Esophagus squamous epithelium (tissue), 4 donors: ENCODE results near the gene MROH8.

Experiments used
- POLR2A ChIP-seq, 4 donors: fragments of 450-650 bp; IDR thresholded peaks; one replicate each; pipeline ENCODE4 v1.6.1; 2017; ENCODE audit warnings: antibody characterized with exemption in 4 of 4, mild to moderate bottlenecking in 4 of 4, moderate library complexity in 3 of 4
- TF ChIP-seq, protein P1 (sequence below), 6 experiments: fragments of 450-650 bp in 4 of 6; fragments of 200-600 bp in 2 of 6; sonication (generic) in 2 of 6; IDR thresholded peaks; one replicate each; pipeline ENCODE4 v1.5.1; 2016 to 2019; ENCODE audit warnings: antibody characterized with exemption in 6 of 6, mild to moderate bottlenecking in 4 of 6, moderate library complexity in 4 of 6

DNA sequence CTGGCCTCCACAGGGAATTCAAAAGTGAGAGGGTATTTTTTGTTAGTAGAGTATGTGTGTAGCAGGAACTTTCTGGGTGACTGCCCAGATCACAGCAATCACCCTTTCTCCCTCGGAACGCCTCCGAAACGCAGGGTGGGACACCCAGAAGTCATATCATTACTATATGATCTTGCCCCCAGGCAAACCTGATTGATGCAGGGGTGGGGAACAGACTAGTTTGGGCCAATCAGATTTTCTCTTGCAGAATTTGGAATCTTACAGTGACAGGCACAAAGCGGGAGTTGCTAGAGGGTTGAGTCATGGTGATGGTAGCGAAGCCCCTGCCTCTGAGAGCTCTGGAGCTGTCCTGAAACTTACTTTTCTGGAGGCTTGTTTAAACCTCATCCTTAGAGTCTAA is 16.7 kb downstream of the MROH8 start:
- TF ChIP-seq, protein P1, sequence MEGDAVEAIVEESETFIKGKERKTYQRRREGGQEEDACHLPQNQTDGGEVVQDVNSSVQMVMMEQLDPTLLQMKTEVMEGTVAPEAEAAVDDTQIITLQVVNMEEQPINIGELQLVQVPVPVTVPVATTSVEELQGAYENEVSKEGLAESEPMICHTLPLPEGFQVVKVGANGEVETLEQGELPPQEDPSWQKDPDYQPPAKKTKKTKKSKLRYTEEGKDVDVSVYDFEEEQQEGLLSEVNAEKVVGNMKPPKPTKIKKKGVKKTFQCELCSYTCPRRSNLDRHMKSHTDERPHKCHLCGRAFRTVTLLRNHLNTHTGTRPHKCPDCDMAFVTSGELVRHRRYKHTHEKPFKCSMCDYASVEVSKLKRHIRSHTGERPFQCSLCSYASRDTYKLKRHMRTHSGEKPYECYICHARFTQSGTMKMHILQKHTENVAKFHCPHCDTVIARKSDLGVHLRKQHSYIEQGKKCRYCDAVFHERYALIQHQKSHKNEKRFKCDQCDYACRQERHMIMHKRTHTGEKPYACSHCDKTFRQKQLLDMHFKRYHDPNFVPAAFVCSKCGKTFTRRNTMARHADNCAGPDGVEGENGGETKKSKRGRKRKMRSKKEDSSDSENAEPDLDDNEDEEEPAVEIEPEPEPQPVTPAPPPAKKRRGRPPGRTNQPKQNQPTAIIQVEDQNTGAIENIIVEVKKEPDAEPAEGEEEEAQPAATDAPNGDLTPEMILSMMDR (IDR thresholded peaks at IDR 0.05), result no peak
- TF ChIP-seq POLR2A (IDR thresholded peaks at IDR 0.05), result no peak
